ENCODE results near the gene CCNY. TPM values are rescaled to one million over a fixed set of nuclear protein-coding genes. Genes with fewer than 3 reads are reported as not detected.

Gene CCNY
- total RNA-seq, 1 donor from 2014 or later, result 68.7 TPM

DNA sequence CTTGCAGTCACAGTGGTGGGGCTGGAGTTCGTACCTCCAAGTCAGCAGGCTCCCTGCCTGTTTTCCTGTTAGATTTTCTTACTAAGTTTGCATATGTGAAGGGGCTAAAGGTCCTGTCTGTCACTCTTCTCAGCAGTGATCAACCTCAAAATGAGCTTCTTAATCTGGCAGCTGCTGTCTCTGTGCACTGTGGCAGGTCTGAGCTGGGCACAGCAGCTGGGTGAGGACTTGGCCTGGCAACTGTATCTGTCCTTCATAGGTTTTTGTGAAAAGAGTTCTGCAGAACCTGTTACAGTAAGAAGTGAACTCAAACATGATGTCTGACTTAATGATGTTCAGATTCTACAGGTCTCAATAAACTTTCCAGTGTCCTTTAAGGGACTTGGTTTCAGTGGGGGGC, 237.5 kb downstream of the CCNY start:
- H3K36me3 Mint-ChIP-seq (ENCODE audit: low read depth), result peaks cover 18% of the 10 kb centered on the region
- peaks cover 6% of the 10 kb centered on the region for H3K4me1 Mint-ChIP-seq (ENCODE audit: low read depth)
- no peak overlapping the region for H3K4me3 Mint-ChIP-seq (ENCODE audit: unreplicated experiment)
- TF ChIP-seq, protein P1, sequence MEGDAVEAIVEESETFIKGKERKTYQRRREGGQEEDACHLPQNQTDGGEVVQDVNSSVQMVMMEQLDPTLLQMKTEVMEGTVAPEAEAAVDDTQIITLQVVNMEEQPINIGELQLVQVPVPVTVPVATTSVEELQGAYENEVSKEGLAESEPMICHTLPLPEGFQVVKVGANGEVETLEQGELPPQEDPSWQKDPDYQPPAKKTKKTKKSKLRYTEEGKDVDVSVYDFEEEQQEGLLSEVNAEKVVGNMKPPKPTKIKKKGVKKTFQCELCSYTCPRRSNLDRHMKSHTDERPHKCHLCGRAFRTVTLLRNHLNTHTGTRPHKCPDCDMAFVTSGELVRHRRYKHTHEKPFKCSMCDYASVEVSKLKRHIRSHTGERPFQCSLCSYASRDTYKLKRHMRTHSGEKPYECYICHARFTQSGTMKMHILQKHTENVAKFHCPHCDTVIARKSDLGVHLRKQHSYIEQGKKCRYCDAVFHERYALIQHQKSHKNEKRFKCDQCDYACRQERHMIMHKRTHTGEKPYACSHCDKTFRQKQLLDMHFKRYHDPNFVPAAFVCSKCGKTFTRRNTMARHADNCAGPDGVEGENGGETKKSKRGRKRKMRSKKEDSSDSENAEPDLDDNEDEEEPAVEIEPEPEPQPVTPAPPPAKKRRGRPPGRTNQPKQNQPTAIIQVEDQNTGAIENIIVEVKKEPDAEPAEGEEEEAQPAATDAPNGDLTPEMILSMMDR (IDR thresholded peaks at IDR 0.05), result no peak
- no peaks in the 10 kb centered on the region for H3K27me3 Mint-ChIP-seq (ENCODE audit: low read depth)
- DNase-seq (ENCODE audit: low spot score), result no peak
- H3K27ac Mint-ChIP-seq (ENCODE audit: unreplicated experiment), result no peak overlapping the region
- H3K9me3 Mint-ChIP-seq (ENCODE audit: low read depth), result peaks cover 7% of the 10 kb centered on the region

DNA sequence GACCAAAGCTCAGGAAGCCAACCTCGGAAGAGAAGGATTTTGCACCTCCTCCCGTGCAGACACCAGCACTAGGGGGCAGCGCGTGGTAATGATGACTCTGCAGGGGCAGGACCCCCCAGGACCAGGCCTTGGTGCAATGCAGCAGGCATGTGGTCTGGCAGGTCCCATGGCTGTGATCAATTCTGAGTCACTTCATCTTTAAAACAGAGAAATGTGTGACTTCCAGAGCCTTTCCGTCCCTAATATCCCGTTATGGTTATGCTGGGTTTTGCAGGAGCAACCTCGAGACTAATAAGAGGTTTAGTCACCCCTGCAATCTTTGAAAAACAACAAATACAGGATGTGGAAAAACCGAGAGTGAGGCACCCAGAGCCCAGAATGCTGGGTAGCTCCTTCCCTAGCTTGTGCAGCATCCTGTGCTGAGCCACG, 238.6 kb downstream of the CCNY start:
- TF ChIP-seq, protein P1 (IDR thresholded peaks at IDR 0.05), result peak; percentile 52
- Mint-ChIP-seq H3K4me1 (ENCODE audit: low read depth) (peaks cover 6% of the 10 kb centered on the region), H3K27me3 (ENCODE audit: low read depth) (no peaks in the 10 kb centered on the region), H3K4me3 (ENCODE audit: unreplicated experiment) (no peak overlapping the region), H3K27ac (ENCODE audit: unreplicated experiment) (peak overlapping the region; percentile 32), H3K36me3 (ENCODE audit: low read depth) (peaks cover 9% of the 10 kb centered on the region), H3K9me3 (ENCODE audit: low read depth) (peaks cover 7% of the 10 kb centered on the region)
- DNase-seq (ENCODE audit: low spot score), result no peak

DNA sequence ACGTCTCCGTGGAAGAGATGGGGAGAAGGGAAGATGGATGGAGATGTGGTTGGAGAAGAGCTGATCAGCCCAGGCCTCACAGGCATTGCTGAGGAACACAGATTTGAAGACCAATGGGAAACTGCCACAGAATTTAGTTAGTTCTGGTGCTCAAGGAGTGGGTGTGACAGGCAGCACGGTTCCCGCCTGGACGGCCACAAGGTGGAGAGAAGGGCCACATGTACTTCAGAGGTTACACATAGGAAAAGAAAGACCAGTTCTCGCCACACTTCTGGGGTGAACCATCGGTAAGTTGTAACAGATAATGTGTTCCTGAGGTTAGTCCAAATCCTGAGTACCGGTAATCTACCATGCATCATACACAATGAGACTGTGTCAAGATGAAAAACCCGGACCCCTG, 239.3 kb downstream of the CCNY start:
- TF ChIP-seq, protein P1 (IDR thresholded peaks at IDR 0.05), result no peak
- Mint-ChIP-seq H3K27ac (ENCODE audit: unreplicated experiment) (peak overlapping the region; percentile 20), H3K36me3 (ENCODE audit: low read depth) (peaks cover 9% of the 10 kb centered on the region), H3K4me1 (ENCODE audit: low read depth) (peaks cover 6% of the 10 kb centered on the region), H3K9me3 (ENCODE audit: low read depth) (peaks cover 7% of the 10 kb centered on the region), H3K4me3 (ENCODE audit: unreplicated experiment) (no peak overlapping the region), H3K27me3 (ENCODE audit: low read depth) (no peaks in the 10 kb centered on the region)
- no peak for DNase-seq (ENCODE audit: low spot score)

DNA sequence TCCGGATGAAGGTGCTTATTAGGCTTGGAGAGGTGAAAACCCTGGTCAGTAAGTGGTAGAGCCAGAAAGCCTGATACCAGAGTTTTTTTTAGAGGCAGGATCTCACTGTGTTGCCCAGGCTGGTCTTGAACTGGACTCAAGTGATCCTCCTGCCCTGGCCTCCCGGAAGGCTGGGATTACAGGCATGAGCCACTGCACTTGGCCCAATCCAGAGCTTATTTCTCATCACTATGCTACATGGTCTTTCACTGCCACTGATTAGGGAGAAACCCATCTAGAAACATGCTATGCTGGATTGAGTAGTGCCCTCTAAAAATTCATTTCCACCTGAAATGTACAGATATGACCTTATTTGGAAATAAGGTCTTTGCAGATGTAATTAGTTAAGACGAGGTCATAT, 240.4 kb downstream of the CCNY start:
- H3K4me1 Mint-ChIP-seq (ENCODE audit: low read depth), result peaks cover 6% of the 10 kb centered on the region
- DNase-seq (ENCODE audit: low spot score), result no peak
- no peak overlapping the region for H3K4me3 Mint-ChIP-seq (ENCODE audit: unreplicated experiment)
- H3K27ac Mint-ChIP-seq (ENCODE audit: unreplicated experiment), result no peak overlapping the region
- TF ChIP-seq, protein P1 (IDR thresholded peaks at IDR 0.05), result no peak
- peaks cover 7% of the 10 kb centered on the region for H3K9me3 Mint-ChIP-seq (ENCODE audit: low read depth)
- peaks cover 9% of the 10 kb centered on the region for H3K36me3 Mint-ChIP-seq (ENCODE audit: low read depth)
- H3K27me3 Mint-ChIP-seq (ENCODE audit: low read depth), result no peaks in the 10 kb centered on the region

DNA sequence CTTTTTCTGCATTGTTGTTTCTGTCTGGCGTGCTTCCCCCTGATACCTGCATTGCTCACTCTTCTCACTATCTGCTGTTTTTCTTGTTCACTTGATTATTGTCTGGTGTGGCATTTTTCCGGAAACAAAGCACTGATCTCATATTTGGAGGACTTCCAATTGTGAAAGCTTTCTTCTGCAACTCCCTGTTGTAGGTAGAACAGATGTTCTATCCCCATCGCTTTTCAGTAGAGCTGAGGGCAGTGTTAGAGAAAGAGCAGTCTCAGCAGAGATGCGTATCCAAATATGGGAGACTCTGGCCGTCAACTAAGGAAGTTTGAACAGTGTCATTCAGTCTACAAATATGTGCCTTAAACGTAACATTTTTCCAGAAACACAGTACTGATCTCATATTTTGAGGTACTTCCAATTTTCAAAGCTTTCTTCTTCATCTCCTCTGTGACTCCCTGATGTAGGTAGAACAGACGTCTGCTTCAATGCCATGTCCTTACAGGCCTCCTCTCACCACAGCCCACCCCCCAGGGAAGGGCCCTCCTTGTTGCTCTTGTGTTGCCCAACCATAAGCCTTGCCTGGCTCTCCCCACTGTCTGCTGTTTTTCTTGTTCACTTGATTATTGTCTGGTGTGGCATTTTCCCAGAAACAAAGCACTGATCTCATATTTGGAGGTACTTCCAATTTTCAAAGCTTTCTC, 241.8 kb downstream of the CCNY start:
- no peaks in the 10 kb centered on the region for H3K27me3 Mint-ChIP-seq (ENCODE audit: low read depth)
- peaks cover 6% of the 10 kb centered on the region for H3K4me1 Mint-ChIP-seq (ENCODE audit: low read depth)
- no peak overlapping the region for H3K4me3 Mint-ChIP-seq (ENCODE audit: unreplicated experiment)
- peaks cover 7% of the 10 kb centered on the region for H3K9me3 Mint-ChIP-seq (ENCODE audit: low read depth)
- H3K27ac Mint-ChIP-seq (ENCODE audit: unreplicated experiment), result no peak overlapping the region
- DNase-seq (ENCODE audit: low spot score), result no peak
- TF ChIP-seq, protein P1 (IDR thresholded peaks at IDR 0.05), result no peak
- H3K36me3 Mint-ChIP-seq (ENCODE audit: low read depth), result peaks cover 8% of the 10 kb centered on the region

Data from chondrocyte (in vitro differentiated cells).